ENCODE results near the gene MTMR2. TPM values are rescaled to one million over a fixed set of nuclear protein-coding genes. Genes with fewer than 3 reads are reported as not detected.
A peak's percentile ranks its signal among the peaks of the same experiment; 100 is the strongest.

The MTMR2 gene
- total and polyA plus RNA-seq, 2 of the 13 experiments (the other 11 are each of a cell fraction or from before 2014, with no cell fraction given): 12.7 to 22.3 TPM

DNA sequence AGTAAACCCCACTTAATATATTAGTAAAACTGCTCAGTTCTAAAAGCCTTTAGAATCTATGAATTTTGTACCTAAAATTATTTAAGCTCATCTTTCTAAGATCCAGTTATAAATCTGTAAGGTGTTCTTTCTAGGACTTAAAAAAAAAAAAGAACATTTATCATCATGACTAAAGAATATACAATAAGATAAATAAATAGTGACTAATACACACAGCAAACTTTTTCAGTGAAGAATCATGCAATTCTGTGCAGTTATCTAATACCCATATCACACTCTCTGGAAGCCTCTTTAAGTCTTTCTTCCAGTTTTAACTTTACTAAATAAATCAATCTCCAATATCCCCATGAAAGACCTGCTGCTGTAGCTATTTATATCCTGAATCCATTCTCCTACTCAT, 73.8 kb downstream of the MTMR2 start:
- Histone ChIP-seq H3K27me3 (ENCODE audit: control insufficient read depth in 1 of 2, insufficient read depth in 2 of 2, low read length in 2 of 2) (no peaks in the 10 kb centered on the region), H3K9ac (ENCODE audit: insufficient read depth, low read depth, low read length) (no peak overlapping the region), H2AFZ (ENCODE audit: low read length) (no peak overlapping the region), H3K27ac (ENCODE audit: extremely low read length, insufficient read depth, low read length) (no peak overlapping the region), H3K79me2 (ENCODE audit: insufficient read depth, low read length) (no peaks in the 10 kb centered on the region), H4K20me1 (ENCODE audit: insufficient read depth, low read length) (no peaks in the 10 kb centered on the region), H3K9me3 (ENCODE audit: low read length) (no peaks in the 10 kb centered on the region), H3K4me2 (ENCODE audit: low read depth, low read length) (no peak overlapping the region), H3K4me3 (replicated peaks in 1 of 3; ENCODE audit: insufficient read depth in 1 of 3, low read depth in 2 of 3, low read length in 3 of 3) (no peak overlapping the region), H3K36me3 (replicated peaks in 1 of 2; ENCODE audit: control insufficient read depth in 1 of 2, insufficient read depth in 2 of 2, low read length in 2 of 2) (peaks cover 2 to 27% of the 10 kb centered on the region in 2 experiments; a peak in 4 of 5 replicates), H3K4me1 (ENCODE audit: insufficient read depth, low read length) (no peaks in the 10 kb centered on the region)
- FAIRE-seq: no peak
- CTCF ChIA-PET (ENCODE audit: low intra/inter-chr PET ratio, low total read pairs): interaction anchor here (1.0 to 1.9 kb wide), 2 partner anchors 544 to 577 kb away, joined by 4 to 10 read pairs; no protein-coding TSS in a partner anchor
- ATAC-seq: no peak
- POLR2A ChIA-PET: interaction anchor here (1.4 kb wide), 1 partner anchor 493 kb away, joined by 4 read pairs; the partner anchor contains the start of gene MAML2
- no TSS peak for BruUV-seq (replicated peaks)
- DNase-seq (ENCODE audit: low spot score): no peak
- in situ Hi-C loops (cut with HindIII; ENCODE audit: extremely low pct_ligation_motif_present, low pct_unique_long_range_greater_than_20kb): no loop called here
- no peak for TF ChIP-seq FOXJ3 (CRISPR knock-in tag; IDR thresholded peaks at IDR 0.05; ENCODE audit: borderline replicate concordance)
- intact Hi-C loops (cut with micrococcal nuclease; ENCODE audit: unreplicated experiment): no loop called here

- H3K36me3 ChIP-seq (replicated peaks in 1 of 2; ENCODE audit: control insufficient read depth in 1 of 2, insufficient read depth in 2 of 2, low read length in 2 of 2): peaks cover 4 to 29% of the 10 kb centered on the region in 2 experiments
- TF ChIP-seq, protein P1, sequence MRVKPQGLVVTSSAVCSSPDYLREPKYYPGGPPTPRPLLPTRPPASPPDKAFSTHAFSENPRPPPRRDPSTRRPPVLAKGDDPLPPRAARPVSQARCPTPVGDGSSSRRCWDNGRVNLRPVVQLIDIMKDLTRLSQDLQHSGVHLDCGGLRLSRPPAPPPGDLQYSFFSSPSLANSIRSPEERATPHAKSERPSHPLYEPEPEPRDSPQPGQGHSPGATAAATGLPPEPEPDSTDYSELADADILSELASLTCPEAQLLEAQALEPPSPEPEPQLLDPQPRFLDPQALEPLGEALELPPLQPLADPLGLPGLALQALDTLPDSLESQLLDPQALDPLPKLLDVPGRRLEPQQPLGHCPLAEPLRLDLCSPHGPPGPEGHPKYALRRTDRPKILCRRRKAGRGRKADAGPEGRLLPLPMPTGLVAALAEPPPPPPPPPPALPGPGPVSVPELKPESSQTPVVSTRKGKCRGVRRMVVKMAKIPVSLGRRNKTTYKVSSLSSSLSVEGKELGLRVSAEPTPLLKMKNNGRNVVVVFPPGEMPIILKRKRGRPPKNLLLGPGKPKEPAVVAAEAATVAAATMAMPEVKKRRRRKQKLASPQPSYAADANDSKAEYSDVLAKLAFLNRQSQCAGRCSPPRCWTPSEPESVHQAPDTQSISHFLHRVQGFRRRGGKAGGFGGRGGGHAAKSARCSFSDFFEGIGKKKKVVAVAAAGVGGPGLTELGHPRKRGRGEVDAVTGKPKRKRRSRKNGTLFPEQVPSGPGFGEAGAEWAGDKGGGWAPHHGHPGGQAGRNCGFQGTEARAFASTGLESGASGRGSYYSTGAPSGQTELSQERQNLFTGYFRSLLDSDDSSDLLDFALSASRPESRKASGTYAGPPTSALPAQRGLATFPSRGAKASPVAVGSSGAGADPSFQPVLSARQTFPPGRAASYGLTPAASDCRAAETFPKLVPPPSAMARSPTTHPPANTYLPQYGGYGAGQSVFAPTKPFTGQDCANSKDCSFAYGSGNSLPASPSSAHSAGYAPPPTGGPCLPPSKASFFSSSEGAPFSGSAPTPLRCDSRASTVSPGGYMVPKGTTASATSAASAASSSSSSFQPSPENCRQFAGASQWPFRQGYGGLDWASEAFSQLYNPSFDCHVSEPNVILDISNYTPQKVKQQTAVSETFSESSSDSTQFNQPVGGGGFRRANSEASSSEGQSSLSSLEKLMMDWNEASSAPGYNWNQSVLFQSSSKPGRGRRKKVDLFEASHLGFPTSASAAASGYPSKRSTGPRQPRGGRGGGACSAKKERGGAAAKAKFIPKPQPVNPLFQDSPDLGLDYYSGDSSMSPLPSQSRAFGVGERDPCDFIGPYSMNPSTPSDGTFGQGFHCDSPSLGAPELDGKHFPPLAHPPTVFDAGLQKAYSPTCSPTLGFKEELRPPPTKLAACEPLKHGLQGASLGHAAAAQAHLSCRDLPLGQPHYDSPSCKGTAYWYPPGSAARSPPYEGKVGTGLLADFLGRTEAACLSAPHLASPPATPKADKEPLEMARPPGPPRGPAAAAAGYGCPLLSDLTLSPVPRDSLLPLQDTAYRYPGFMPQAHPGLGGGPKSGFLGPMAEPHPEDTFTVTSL (CRISPR knock-in tag; IDR thresholded peaks at IDR 0.05; ENCODE audit: borderline replicate concordance): no peak
- TF ChIP-seq ZMYM4 (CRISPR knock-in tag; IDR thresholded peaks at IDR 0.05) (0 out of 2 replicates have a peak, but pooled peaks have one; percentile 20), XRCC5 (optimal IDR thresholded peaks at IDR 0.05; ENCODE audit: low read length) (no peak), SMC3 (IDR thresholded peaks at IDR 0.05; ENCODE audit: low read length) (peak; percentile 73), ATAD3A (CRISPR knock-in tag; IDR thresholded peaks at IDR 0.05) (no peak), REXO4 (CRISPR knock-in tag; IDR thresholded peaks at IDR 0.05; ENCODE audit: borderline replicate concordance) (no peak), HIC2 (CRISPR knock-in tag; IDR thresholded peaks at IDR 0.05; ENCODE audit: low read depth) (no peak)
Measured at GRCh38 chr11:95849087-95849825, 74.7 kb downstream of the MTMR2 start.

More at GRCh38 chr11:95849087-95849825, 74.7 kb downstream of the MTMR2 start:
- FAIRE-seq: peak; percentile 86
- no peaks in the 10 kb centered on the region for H3K79me2 ChIP-seq (ENCODE audit: insufficient read depth, low read length)
- H3K27me3 ChIP-seq (ENCODE audit: control insufficient read depth in 1 of 2, insufficient read depth in 2 of 2, low read length in 2 of 2): no peaks in the 10 kb centered on the region
- H4K20me1 ChIP-seq (ENCODE audit: insufficient read depth, low read length): no peaks in the 10 kb centered on the region
- POLR2A ChIA-PET: interaction anchor here (0.6 to 1.4 kb wide), 3 partner anchors 494 to 546 kb away, joined by 4 read pairs; partner anchors contain the start of gene MAML2
- peak; percentile 64 for DNase-seq (ENCODE audit: low spot score)
- in situ Hi-C loops (cut with HindIII; ENCODE audit: extremely low pct_ligation_motif_present, low pct_unique_long_range_greater_than_20kb): no loop called here
- no TSS peak for BruUV-seq (replicated peaks)
- peak; percentile 97 for ATAC-seq
- H3K27ac ChIP-seq (ENCODE audit: extremely low read length, insufficient read depth, low read length): no peak overlapping the region
- intact Hi-C loops (cut with micrococcal nuclease; ENCODE audit: unreplicated experiment): loop anchor here (1.0 kb wide), 3 partner anchors 494 to 577 kb away; partner anchors contain the start of gene MAML2
- no peak overlapping the region for H3K4me2 ChIP-seq (ENCODE audit: low read depth, low read length)
- no peak overlapping the region for H2AFZ ChIP-seq (ENCODE audit: low read length)
- H3K9ac ChIP-seq (ENCODE audit: insufficient read depth, low read depth, low read length): no peak overlapping the region
- no peaks in the 10 kb centered on the region for H3K4me1 ChIP-seq (ENCODE audit: insufficient read depth, low read length)
- CTCF ChIA-PET (ENCODE audit: low intra/inter-chr PET ratio, low total read pairs): interaction anchor here (1.0 to 1.9 kb wide), 2 partner anchors 545 to 578 kb away, joined by 4 to 10 read pairs; no protein-coding TSS in a partner anchor
- H3K4me3 ChIP-seq (replicated peaks in 1 of 3; ENCODE audit: insufficient read depth in 1 of 3, low read depth in 2 of 3, low read length in 3 of 3): no peak overlapping the region
- WGBS (ENCODE audit: low lambda C conversion rate): 82% methylated on average over 6 of the region's 6 CpGs
- H3K9me3 ChIP-seq (ENCODE audit: low read length): no peaks in the 10 kb centered on the region

All from HepG2 (cell line).